ENCODE measurements around the gene EMC7.
"Not testable (repeated sequence)": the region's sequence is repeated elsewhere in the genome, so short reads cannot be mapped to it uniquely, and the experiment has no call there.

The EMC7 gene

GRCh38 chr15:34084086-34084485 is 17.6 kb downstream of the EMC7 start:
- DNase-seq = no peak

- no peak for DNase-seq
Observed at GRCh38 chr15:34079904-34080303, 21.8 kb downstream of the EMC7 start.

- no peak for DNase-seq
Observed at GRCh38 chr15:34078900-34079299, 22.8 kb downstream of the EMC7 start.

- no peak for DNase-seq
Observed at GRCh38 chr15:34076785-34077184, 24.9 kb downstream of the EMC7 start.

- DNase-seq = no peak
Observed at GRCh38 chr15:34070003-34070402, 31.7 kb downstream of the EMC7 start.

- DNase-seq = no peak
Observed at GRCh38 chr15:34065941-34066340, 35.7 kb downstream of the EMC7 start.

- no peak for DNase-seq
Observed at GRCh38 chr15:34065261-34065660, 36.4 kb downstream of the EMC7 start.

GRCh38 chr15:34064438-34064837 is 37.2 kb downstream of the EMC7 start:
- no peak for DNase-seq

GRCh38 chr15:34059946-34060345 is 41.7 kb downstream of the EMC7 start:
- no peak for DNase-seq

GRCh38 chr15:34059476-34059875 is 42.2 kb downstream of the EMC7 start:
- no peak for DNase-seq

- DNase-seq = no peak
Observed at GRCh38 chr15:34056911-34057310, 44.8 kb downstream of the EMC7 start.

- DNase-seq = no peak
Observed at GRCh38 chr15:34055868-34056595, 45.6 kb downstream of the EMC7 start.

GRCh38 chr15:34054081-34054707 is 47.5 kb downstream of the EMC7 start:
- no peak for DNase-seq

GRCh38 chr15:34050385-34050784 is 51.3 kb downstream of the EMC7 start:
- DNase-seq = not testable (repeated sequence)

- no peak for DNase-seq
Observed at GRCh38 chr15:34049112-34049511, 52.5 kb downstream of the EMC7 start.

- DNase-seq = no peak
Observed at GRCh38 chr15:34047893-34048775, 53.5 kb downstream of the EMC7 start.

GRCh38 chr15:34046471-34047145 is 55.1 kb downstream of the EMC7 start:
- DNase-seq = no peak

GRCh38 chr15:34043813-34044212 is 57.8 kb downstream of the EMC7 start:
- DNase-seq = no peak

- DNase-seq = no peak
Observed at GRCh38 chr15:34043391-34043790, 58.3 kb downstream of the EMC7 start.

GRCh38 chr15:34039790-34040113 is 61.9 kb downstream of the EMC7 start:
- no peak for DNase-seq

- DNase-seq = peak in 1 of 2 experiments; percentile 76
Observed at GRCh38 chr15:34038871-34039789, 62.5 kb downstream of the EMC7 start, which contains the start of gene AVEN. Gene AVEN, minus strand, starts transcription at chr15:34039204. Its CDS starts 158 bp downstream, at chr15:34039046.
